NCI-H2029 (cell line): ENCODE data around the gene GRIA4.

Experiments used
- DNase-seq: peaks from one replicate; lab custom pipeline; 2025; lab: John Stamatoyannopoulos, UW

Gene GRIA4

DNA sequence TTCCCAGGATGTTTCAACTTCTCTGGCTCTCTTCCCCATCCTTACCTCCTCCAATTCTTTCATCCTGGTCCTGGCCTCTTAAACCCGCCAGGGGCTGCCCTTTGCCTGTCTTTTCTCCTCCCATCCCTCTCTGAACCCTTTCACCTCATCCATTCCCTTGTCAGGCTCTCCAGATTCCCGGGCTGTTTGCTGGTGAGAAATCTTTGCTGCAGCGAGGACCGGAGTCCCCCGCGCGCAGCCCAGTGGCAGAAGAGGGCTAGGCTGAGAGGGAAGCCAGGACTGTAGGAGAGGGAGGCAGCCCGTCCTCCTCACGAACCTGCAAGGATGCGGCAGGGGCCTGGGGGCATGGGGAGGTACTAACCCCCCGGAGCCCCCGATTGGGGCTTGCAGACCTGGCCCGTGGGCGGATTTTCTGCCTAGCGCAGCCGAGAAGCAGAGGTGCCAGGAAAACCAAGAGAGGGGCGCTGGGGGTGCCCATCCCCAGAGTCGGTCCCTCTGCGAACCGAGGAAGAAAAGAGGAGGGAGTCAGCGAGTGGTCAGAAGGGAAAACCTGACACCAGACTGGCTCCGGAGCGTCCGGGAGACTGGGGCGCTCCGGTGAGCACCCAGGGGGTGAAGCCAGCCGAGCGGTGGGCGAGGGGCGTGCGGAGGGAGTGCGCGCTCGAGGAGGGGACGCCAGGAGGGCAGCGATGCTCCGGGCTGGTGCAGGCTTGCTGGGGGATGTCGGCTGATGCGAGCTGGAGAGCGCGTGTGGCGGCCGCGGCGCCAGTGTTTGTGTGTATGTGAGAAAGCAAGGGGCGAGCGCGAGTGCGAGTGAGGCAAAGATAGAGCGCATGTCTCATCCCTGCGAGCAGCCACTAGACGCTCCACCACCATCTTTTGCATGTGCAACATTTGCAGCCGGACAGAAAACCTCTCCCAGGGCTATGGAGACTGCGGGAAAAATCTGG is at the start of gene GRIA4:
TSS of gene GRIA4 (plus strand) at position 242 of the 950 bp plus-strand sequence. CDS start 925 bp downstream, outside the sequence.
- DNase-seq, result peak; percentile 48

DNA sequence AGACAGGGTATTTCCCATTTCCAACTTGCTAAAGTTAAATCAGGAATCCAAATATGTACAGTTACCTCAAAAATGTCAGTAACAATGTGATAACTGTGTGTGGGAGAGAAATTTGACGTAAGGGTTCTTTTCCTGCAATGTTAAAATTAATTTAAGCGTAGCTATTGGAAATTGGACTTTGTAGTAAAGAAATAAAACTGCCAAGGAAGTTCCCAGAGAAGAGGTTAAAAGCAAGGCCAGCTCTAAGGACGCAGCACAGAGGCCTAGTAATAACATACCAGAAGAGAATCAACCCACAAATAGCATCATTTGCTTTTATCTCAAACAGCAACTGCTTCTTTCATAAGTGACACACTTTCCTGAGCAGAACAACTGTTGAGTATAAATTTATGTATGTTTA is 36.8 kb upstream of the GRIA4 start:
- no peak for DNase-seq

DNA sequence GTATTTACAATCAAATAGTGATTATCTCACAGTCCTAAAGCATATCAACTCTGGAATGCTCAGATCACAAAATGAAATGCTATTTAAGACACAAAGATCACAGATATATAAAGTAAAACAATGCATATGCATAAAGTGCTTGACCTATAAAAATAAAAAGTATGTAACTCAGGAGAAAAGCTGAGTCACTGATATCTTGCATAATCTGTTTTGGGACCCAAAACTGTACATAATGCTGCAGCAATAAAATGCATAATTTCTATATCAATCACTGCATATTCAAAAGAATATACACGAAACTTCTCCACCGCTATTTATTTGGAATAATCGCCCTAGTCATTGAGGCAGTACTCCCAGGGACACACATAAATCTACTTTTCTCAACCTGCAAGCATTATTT is 34.9 kb upstream of the GRIA4 start:
- DNase-seq, result no peak

DNA sequence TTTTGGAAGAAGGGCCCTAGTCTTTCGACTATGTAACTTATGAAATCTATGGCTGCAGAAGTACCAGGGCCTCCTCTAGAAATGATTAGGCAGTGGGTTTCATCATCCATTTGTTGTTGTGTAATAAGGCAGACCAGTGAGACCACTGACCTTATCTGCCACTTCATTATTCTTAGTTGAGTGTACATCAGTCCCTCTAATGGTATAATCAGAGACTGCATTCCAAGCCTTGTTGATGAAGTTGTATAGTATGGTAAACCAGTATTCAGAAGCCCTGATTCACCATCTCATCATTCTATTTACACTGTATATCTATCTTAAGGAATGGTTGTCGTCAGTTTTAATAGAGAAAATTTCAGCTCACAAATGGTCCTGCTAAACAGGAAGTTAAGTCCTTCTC is 32.2 kb upstream of the GRIA4 start:
- DNase-seq, result no peak

DNA sequence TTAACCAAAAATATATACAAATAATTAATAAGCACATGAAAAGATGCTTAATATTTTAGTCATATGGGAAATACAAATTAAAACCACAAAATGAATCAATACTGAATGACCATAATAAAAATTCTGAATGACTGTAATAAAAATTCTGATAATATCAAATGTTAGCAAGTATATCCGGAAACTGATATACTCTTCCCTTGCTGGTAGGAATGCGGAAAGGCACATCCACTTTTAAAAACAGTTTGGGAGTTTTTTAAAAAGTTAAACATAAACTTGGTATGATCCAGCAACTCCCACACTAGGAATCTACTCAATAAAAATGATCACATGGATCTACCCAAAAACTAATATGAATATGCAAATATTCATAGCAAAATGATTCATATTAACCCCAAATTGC is 30.8 kb upstream of the GRIA4 start:
- DNase-seq, result no peak

DNA sequence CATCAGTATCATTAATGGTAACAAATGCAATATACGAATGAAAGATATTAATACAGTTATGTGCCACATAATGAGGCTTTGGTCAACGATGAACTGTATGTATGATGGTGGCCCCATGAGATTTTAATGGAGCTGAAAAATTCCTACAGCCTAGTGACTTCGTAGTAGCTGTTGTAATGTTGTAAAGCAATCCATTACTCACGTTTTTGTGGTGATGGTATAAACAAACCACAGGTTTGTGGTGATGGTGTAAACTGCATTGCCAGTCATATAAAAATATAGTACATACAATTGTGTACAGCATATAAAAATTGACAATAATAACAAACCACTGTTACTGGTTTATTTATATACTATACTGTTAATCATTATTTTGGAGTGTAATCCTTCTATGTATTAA is 27.4 kb upstream of the GRIA4 start:
- DNase-seq, result no peak

DNA sequence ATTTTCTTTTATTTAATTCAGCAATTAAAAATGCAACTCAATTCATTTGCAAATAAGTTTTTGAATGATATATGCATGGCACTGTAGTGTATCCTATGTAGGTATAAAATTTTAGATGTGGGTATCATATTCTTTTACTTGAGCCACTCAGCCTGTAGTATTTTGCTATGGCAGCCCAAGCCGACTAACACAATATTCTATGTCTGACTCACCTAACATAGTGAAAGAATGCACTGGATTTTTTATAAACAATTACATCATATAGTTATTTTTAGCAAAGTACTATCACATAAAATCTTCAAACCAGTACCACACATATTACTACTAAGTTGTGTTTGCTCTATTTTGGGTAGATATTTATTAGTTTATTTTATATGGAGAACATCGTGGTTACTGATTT is 21.9 kb upstream of the GRIA4 start:
- DNase-seq, result no peak

DNA sequence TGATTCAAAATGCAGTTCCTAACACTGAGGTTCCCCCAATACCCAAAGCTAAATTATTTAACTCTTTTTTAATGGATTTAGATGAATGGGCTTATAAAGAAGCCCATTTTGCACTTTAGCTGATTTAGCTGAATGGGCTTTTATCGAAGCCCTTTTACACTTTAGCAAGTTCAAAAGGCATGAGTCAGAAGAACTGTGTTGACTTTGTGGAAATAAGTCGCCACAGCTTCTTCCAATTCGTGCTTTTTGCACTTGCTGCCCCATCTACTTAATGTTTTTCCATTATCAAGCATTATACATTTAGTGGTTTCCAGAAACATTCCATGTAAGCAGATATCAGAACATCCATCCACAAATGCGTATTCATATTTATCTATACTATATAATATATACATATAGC is 20.5 kb upstream of the GRIA4 start:
- no peak for DNase-seq

DNA sequence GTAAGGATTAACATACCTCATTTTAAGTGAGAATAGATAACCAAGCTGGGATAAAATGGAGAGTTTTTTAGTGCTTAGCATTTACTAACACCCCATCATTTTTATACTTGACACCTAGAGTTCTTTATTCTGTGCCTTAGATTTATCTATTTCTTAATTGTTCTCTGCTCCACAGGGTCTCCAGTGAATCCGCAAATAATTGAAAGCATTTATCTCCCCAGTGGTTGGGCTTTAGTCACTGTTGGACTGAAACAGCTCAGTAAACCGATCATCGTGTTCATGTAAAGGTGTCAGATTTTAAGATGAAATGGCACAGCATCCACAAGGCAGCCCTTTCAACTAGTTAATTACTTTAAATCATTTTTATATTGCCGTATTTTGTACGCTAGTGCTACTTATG is 17.8 kb upstream of the GRIA4 start:
- no peak for DNase-seq

DNA sequence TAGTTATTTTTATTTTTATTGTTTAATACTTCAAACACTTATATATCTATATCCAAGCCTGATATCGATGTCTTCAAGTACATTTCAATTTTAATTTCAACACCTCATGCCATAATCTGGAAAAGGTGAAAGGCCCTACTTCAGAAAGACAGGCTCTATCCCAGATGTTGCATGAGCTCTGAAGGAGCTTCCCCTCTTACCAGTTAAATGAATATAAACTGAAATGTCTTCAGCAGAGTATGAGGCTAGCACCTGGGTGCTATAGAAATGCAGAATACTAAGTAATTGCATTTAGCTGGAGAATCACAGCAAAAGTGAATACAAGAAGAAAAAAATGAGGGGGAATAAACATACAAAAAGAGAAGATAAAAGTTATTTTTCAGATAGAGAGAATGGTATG is 11.5 kb upstream of the GRIA4 start:
- DNase-seq, result no peak

DNA sequence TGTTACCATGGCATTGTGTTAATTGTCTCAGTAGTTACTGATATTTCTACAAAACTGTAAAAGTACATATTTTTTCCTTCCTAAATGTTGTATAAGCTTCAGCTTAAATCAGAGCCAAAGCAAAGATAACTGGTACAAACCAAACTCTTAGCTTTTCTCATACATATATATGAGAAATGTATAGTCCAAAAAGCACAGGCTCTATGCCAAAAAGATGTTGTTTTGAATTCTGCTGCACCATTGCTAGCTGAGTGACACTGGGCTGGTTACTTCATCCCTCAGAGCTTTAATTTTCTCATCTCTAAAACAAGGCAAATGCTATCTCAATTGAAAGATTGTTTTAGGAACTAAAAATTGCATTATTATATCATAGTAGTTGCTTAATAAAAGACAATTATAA is 6.7 kb upstream of the GRIA4 start:
- no peak for DNase-seq

DNA sequence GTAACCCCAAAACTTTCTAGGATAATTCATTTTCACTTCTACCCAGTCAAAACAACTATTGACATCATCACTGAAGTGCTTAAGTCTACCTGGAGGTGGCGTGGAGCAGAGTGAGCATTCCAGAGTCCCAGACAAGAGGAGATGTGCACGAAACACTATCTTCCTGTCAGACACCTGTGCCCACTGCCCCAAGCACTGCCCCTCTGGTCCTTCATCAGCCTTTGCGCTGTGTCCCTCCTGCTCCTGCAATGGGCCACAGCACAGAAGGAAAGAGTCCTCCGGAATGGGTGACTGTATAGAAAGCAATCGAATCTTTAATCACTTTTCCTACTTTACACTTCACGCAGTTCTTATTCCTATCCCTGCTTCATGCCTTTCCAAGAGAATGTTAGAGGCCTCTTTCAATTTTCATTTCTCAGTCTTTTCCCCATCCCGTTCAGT is 512 bp upstream of the GRIA4 start:
- no peak for DNase-seq

DNA sequence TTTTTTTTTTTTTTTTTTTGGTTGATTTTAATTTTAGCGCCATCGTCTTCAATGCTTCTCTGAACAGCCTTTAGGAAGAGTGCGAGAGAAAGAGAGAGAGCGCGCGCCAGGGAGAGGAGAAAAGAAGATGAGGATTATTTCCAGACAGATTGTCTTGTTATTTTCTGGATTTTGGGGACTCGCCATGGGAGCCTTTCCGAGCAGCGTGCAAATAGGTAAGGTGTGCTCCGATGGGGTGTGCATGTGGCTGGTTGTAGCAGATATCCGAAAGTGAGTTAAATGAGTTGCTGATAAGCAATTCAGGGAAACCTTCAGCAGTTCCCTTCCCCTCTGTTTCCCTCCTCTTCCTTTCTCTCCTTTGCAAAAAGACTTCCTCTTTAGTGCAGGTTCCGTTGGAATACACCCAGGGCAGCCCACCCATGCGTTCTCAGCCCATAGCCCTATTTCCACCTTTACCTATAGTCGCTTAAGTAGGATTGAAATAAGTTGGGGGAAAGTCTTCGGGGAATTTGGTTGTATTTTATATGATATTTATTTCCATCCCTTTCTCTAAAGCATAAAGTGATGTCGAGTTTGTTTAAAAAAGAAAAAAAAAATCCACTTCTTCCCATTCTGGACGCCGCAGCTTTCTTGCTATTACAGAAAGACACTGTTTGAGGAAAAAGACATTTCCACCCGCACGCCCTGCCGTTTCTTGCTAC is 1.1 kb downstream of the GRIA4 start:
- no peak for DNase-seq

DNA sequence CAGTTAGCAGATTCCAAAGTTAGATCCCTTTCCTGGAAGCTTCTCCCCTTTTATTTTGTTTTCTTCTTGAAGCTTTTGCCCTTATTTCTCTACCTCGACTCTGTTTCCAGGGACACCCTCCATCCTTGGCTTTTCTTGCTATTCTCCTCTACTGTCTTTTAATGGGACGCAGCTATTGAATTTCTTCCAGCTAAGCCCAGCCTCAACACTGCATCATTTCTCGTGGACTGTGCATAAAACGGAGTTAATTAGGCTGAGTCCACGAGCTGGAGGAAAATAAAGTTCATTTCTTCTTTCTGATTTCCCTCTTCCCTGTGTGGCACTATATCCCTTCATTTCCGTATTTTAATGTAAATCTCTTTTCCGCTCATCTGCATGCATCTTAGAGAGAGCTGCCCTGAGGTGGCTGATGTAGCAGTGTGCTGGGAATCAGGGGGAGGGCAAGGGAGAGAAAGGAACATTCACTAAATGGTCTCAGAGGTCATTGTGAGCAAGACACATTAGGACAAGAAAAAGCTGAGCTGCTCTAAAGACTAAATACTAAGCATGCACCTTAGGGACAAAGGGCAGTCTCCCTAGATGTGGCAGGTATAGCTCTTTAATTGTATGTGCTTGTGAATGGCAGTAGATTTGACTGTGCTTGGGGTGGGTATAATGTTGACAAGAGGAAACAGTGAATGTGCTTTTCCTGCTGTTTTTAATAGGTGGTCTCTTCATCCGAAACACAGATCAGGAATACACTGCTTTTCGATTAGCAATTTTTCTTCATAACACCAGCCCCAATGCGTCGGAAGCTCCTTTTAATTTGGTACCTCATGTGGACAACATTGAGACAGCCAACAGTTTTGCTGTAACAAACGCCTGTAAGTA is 1.9 kb downstream of the GRIA4 start:
- no peak for DNase-seq

DNA sequence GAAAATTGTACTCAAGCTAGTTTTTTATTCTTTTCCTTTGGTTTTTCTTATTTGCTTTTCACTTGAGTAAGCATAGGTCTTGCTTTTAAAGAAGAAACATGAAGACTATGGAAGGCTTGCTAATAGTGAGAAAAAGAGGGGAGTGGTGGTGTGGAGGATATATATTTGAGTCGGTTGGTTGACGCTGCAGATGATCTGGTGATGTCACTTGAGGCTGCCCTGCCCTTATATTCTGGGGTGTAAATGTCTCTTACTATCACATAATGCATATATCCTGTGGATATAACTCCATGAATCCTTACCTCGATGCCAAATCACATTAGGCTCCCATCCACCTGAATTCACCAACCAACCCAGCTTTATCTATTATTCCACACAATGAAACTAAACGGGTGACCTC is 2.9 kb downstream of the GRIA4 start:
- no peak for DNase-seq

DNA sequence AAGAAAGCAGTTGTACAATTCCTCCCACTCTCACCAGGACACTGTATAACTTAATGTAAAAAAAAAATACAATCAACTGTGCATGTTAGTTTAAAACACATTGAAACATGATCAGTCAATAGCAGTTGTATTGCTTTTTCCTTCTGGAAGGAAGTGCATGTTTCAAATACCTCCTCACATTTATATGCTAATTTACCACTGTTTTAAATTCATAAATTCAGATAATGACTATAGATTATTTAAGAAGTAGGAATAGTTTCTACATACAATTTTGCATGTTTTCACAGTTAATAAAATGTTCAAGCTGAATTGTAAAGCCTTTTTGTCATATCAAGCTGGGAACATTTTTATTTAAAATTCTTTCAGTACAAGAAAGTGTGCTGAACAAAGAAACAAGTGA is 3.3 kb downstream of the GRIA4 start:
- DNase-seq, result no peak

DNA sequence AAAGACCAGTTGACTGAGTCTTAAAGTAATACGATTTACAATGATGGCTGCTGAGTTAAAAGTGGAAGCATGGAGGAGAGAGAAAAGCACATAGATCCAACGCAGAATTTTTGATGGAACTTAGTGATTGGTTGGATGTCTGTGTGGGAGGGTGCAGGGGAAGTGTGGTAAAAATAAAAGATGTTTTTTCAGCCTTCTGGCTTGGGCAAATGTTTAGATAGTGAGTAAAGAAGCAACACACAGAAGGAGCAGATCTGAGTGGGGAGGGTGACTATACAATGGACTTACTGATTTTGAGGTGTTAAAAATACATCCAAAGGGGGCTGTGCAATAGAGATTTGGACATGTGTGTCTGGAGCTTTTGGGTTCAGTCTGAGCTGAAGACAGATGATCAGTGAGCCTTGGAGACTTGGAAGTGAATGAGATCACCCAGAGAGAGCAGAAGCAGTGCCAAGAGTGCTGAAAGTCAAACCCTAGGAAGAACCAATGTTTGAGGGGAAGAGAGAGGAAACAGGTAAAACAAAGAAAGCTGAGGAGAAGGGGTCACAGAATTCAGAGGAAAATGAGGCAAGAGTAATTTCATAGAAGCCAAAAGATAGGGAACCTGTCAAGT is 8.6 kb downstream of the GRIA4 start:
- DNase-seq, result no peak

DNA sequence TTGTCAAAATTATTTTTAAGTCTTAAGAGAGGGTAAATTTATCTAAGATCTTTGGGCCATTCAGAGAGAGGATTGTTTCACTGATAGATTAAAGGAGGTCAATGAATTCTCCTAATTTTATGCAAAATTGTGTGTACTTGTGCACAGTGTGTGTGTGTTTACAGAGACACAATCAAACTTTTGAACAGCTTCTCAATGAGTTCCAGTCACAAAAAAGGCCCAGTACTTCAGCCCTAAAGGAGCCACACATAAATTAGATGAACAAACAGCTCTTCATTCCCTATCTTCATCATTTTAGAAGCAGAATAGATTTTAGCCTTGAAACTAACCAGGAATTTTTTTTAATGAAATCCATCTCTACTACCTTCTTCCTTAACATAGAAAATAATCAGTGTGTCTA is 9.7 kb downstream of the GRIA4 start:
- DNase-seq, result no peak

DNA sequence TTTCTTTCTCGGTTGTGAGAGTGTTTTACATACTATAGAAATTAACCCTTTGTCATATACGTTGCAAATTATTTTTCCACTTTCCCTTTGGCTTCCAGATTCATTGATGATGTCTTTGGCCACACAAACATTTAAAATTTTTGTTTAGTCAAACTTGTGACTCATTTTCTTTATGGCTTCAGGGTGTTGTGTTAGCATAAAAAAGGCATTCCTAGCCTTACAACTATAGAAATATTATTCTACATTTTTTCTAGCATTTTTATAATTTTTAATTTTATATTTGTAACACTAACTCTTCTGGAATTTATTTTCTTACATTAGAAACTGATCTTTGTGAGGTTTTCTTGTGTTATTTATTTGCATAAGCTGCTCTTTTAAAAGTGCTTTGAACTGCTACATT is 12.1 kb downstream of the GRIA4 start:
- no peak for DNase-seq

DNA sequence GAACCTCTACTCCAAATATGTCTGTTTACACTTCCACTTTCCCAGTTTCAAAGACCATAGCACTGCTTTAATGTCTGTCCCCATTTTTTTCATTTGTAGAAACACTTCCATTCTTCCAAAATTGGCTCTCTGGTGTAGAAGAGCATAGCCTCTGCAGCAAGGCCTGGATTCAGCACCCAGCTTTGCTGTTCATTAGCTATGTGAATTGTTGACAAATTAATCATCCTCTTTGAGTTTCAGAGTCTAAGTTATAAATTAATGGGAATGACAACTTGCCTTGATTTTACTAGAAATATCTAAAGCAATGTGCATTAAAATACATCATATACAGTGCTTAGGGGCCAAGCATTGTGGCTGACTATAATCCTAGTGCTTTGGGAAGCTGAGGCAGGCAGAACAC is 22.4 kb downstream of the GRIA4 start:
- no peak for DNase-seq

DNA sequence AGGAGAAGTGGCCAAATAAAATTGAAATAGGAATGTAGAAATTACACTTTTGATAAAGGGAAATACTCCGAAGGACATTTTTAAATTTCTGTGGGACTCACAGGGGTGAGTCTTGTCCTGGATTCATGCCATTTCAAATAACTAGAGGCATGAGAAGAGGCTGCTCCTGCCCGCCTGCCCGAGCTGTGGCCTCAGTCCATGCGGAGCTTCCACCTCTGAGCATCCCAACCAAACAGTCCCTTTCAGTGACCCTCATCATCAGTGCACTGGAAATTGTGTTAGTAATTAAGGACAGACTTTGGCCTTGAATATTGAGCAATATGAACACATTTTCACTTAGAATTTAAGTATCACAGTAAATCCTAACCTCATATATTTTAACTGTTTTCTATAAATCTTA is 25.6 kb downstream of the GRIA4 start:
- no peak for DNase-seq

DNA sequence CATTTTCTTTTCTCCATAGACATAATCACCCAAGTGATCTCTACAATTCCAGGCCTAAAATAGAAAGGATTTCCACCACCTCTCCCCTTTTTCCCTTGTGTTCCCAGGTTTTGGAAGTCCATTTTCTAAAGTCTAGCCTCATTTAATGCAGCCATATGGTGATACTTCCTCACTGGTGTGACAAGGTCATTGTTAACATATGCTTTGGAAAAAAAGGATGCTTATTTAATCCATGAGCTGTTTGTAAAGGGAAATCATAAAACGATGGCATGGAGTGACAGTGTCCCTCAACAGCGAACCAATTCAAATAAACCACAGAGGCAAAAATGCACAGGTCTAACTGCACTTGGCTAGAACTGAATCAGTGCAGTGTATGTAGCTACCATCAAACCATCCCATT is 26.6 kb downstream of the GRIA4 start:
- DNase-seq, result no peak
